Right lobe of liver (tissue), 6 donors: Measurements from ENCODE around the gene HEPHL1. TPM values are rescaled to one million over a fixed set of nuclear protein-coding genes. Genes with fewer than 3 reads are reported as not detected.

ENCODE experiments used
- ATAC-seq, 4 donors: fragments of 200-7000 bp; cut with Tn5 transposase; one replicate each; pipeline ENCODE4 v1.9.1; 2020; ENCODE audit warnings: mild to moderate bottlenecking in 4 of 4, moderate library complexity in 4 of 4
- DNase-seq, 3 donors: peaks; one replicate each; pipeline ENCODE4 v3.0.0-alpha.2; 2020
- H3K27ac ChIP-seq, 3 donors: fragments of 200-600 bp; one replicate each; pipeline ENCODE4 v1.8.0; 2022
- H3K27me3 ChIP-seq, 2 donors: fragments of 200-600 bp; one replicate each; pipeline ENCODE4 v1.8.0; 2022
- H3K36me3 ChIP-seq, 4 donors: fragments of 200-600 bp; sonication (generic) in 1 of 4; one replicate each; pipeline versions ENCODE4 v1.5.1 to v1.8.0; 2017 to 2022; ENCODE audit warnings: control low read depth in 1 of 4
- H3K4me1 ChIP-seq, 4 donors: fragments of 200-600 bp; sonication (generic) in 1 of 4; one replicate each; pipeline versions ENCODE4 v1.5.1 to v1.8.0; 2017 to 2022; ENCODE audit warnings: control low read depth in 1 of 4
- H3K4me3 ChIP-seq, 3 donors: fragments of 200-600 bp; one replicate each; pipeline ENCODE4 v1.8.0; 2022
- H3K9me3 ChIP-seq, 4 donors: fragments of 200-600 bp; sonication (generic) in 1 of 4; one replicate each; pipeline versions ENCODE4 v1.5.1 to v1.8.0; 2017 to 2022; ENCODE audit warnings: control low read depth in 1 of 4
- POLR2A ChIP-seq: fragments of 450-650 bp; IDR thresholded peaks from one replicate; pipeline ENCODE4 v1.6.1; 2017; ENCODE audit warnings: antibody characterized with exemption, mild to moderate bottlenecking
- WGBS: methylation state at CpG from one replicate; pipeline ENCODE4 v1.1.6; 2018; ENCODE audit warnings: low coverage, low lambda C conversion rate; ENCODE audit not compliant: insufficient coverage; ENCODE audit errors: missing lambda C conversion rate; 5-methylcytosine and 5-hydroxymethylcytosine counted together
- intact Hi-C, 2 donors: fragments of 100-400 bp; cut with DNase I; formaldehyde crosslinking; loops; one replicate each; pipeline versions ENCODE4 v1.11.2 to v1.14.1; 2022
- total RNA-seq, 6 experiments: library from RNA; depleted of rRNA in 2 of 6; stranded (reverse); fragments of >200 nt in 2 of 6; fragmentation: NEBNext Ultra II Directional in 3 of 6; extraction: Animal tissue kit (Norgen Biotek cat#: 25700) in 3 of 6; gene quantifications; one replicate each; pipeline versions ENCODE4 v1.1.0 to v1.2.4, GENCODE V29; 2016 to 2023
- TF ChIP-seq, protein P1 (sequence below), 4 donors: fragments of 200-600 bp in 3 of 4; fragments of 450-650 bp in 1 of 4; IDR thresholded peaks; one replicate each; pipeline versions ENCODE4 v1.5.1 to v1.8.0; 2016 to 2022; ENCODE audit warnings: antibody characterized with exemption in 4 of 4, mild to moderate bottlenecking in 2 of 4
- donor health status: DM: no; HTN: yes; CAD: no.
- donor health status: DM: no; HTN: no; CAD: no.
- donor health status: DM: no; HTN: no; CAD: no.
- donor health status: DM: no; HTN: yes; CAD: no.
- donor health status: DM: no; HTN: yes; CAD: no.

Gene HEPHL1
- total RNA-seq, 6 experiments from 2014 or later, result not detected

GRCh38 chr11:94147433-94147845 lies 126.3 kb downstream of the HEPHL1 start:
- Histone ChIP-seq H3K4me1 (peaks cover 0 to 44% (median 15%) of the 10 kb centered on the region in 4 donors), H3K9me3 (no peaks in the 10 kb centered on the region), H3K36me3 (no peaks in the 10 kb centered on the region), H3K27ac (no peak overlapping the region), H3K4me3 (no peak overlapping the region), H3K27me3 (no peaks in the 10 kb centered on the region)
- 66% methylated on average over 3 of the region's 9 CpGs for WGBS
- intact Hi-C loops, result no loop called here
- DNase-seq, result no peak
- TF ChIP-seq POLR2A, result no peak
- TF ChIP-seq, protein P1, sequence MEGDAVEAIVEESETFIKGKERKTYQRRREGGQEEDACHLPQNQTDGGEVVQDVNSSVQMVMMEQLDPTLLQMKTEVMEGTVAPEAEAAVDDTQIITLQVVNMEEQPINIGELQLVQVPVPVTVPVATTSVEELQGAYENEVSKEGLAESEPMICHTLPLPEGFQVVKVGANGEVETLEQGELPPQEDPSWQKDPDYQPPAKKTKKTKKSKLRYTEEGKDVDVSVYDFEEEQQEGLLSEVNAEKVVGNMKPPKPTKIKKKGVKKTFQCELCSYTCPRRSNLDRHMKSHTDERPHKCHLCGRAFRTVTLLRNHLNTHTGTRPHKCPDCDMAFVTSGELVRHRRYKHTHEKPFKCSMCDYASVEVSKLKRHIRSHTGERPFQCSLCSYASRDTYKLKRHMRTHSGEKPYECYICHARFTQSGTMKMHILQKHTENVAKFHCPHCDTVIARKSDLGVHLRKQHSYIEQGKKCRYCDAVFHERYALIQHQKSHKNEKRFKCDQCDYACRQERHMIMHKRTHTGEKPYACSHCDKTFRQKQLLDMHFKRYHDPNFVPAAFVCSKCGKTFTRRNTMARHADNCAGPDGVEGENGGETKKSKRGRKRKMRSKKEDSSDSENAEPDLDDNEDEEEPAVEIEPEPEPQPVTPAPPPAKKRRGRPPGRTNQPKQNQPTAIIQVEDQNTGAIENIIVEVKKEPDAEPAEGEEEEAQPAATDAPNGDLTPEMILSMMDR (IDR thresholded peaks at IDR 0.05), result no peak
- no peak for ATAC-seq

DNA sequence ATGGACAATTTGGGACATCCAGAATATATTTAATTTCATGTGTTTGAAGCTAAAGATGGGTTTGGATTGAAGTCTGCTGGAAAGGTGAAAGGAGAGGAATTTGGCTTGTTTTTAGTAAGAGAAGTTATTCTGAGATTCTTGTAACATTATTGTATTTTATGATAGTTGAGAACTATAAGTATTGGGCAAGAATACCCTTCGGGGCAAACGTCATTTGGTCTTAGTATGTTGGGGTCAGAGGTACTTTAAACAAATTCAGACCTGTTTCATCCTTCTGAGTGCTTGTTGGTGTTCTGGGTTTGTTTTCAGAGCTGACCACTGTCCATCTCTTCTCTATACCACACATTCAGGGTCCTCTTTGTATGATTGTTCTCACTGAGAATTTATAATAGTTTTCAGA lies 127.0 kb downstream of the HEPHL1 start:
- Histone ChIP-seq H3K4me1 (peaks cover 0 to 47% (median 17%) of the 10 kb centered on the region in 4 donors), H3K4me3 (no peak overlapping the region), H3K27me3 (no peaks in the 10 kb centered on the region), H3K9me3 (no peaks in the 10 kb centered on the region), H3K36me3 (no peaks in the 10 kb centered on the region), H3K27ac (no peak overlapping the region)
- TF ChIP-seq, protein P1 (IDR thresholded peaks at IDR 0.05), result no peak
- TF ChIP-seq POLR2A, result no peak
- DNase-seq, result no peak
- intact Hi-C loops, result no loop called here
- WGBS, result 42% methylated on average over 2 of the region's 2 CpGs
- no peak for ATAC-seq

GRCh38 chr11:94149431-94150017 lies 128.4 kb downstream of the HEPHL1 start:
- no peaks in the 10 kb centered on the region for H3K36me3 ChIP-seq
- H3K4me1 ChIP-seq, result peaks cover 0 to 59% (median 22%) of the 10 kb centered on the region in 4 donors
- ATAC-seq, result no peak
- no peak for DNase-seq
- no peaks in the 10 kb centered on the region for H3K27me3 ChIP-seq
- H3K9me3 ChIP-seq, result no peaks in the 10 kb centered on the region
- no peak overlapping the region for H3K4me3 ChIP-seq
- intact Hi-C loops, result no loop called here
- WGBS, result 53% methylated on average over 3 of the region's 3 CpGs
- no peak overlapping the region for H3K27ac ChIP-seq
- no peak for TF ChIP-seq POLR2A

DNA sequence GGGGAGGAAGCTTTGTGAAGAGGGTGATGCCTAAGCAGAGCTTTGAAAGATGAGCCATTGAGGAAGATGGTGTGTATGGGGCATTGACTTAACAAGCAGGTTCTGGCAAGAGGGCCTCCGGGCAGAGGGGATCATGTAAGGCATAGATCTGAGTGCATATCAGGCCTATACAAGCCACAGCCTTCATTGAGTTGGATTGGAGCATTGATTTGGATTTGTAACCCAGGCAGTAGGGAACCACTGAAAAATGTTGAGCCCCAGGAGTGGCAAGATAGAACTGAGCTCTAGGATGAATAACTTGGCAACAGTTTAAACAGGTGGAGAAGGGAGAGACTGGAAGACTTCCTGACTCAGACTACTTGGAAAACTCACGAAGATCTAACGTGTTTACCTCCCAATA lies 128.9 kb downstream of the HEPHL1 start:
- Histone ChIP-seq H3K4me3 (no peak overlapping the region), H3K4me1 (peaks cover 0 to 61% (median 21%) of the 10 kb centered on the region in 4 donors), H3K27ac (no peak overlapping the region), H3K36me3 (no peaks in the 10 kb centered on the region), H3K9me3 (no peaks in the 10 kb centered on the region), H3K27me3 (no peaks in the 10 kb centered on the region)
- TF ChIP-seq POLR2A, result no peak
- TF ChIP-seq, protein P1 (IDR thresholded peaks at IDR 0.05), result no peak
- intact Hi-C loops, result no loop called here
- WGBS, result 57% methylated on average over 1 of the region's 3 CpGs
- no peak for ATAC-seq
- DNase-seq, result no peak

DNA sequence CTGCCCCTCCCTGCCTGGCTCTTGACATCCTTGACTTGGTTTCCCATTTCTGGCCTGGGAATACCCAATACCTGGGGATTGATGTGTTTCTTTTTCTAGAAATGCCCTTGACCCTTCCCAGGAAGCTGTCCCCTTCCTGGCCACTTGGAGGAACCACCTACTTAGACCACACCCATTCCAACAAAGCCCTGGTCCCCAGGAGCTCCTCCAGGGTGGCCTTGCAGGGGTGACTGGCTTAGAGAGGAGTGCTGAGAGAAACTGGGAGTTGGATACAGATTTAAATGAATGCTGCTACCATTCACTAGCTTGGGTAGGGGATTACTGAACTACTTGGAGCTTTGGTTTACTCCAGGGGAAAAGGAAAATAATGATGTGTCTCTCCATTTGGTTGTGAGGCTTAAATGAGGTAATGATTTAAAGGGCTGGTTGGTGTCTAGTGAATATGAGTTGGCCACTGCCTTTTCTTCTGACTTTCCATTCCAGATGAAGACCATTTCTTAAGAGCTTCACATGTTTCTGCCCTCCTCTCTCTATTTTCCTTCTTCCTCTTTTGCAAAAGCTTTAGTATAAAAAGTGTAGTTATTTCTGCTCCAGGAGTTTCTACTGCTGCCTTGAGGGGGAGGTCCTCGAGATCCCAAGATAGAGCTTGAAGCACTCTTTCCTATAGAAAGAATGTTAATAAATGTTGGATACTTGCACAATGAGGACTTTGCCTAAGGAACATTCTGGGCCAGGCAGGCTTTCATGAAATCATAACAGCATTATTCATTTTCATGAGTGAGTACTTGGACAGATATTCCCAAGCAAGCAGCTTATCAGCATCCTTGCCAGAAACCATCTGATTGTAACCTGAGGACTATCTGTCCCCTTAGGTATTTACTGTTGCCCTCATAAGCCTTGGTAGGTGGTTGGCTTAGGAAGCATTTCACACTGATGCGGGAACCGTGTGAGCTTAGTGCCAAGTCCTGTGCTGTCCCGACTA lies 129.8 kb downstream of the HEPHL1 start:
- Histone ChIP-seq H3K9me3 (no peaks in the 10 kb centered on the region), H3K27ac (peak overlapping the region in 1 of 3 donors; percentile 79), H3K36me3 (no peaks in the 10 kb centered on the region), H3K4me3 (no peak overlapping the region), H3K27me3 (no peaks in the 10 kb centered on the region), H3K4me1 (peaks cover 0 to 51% (median 19%) of the 10 kb centered on the region in 4 donors)
- ATAC-seq, result no peak
- no peak for TF ChIP-seq POLR2A
- TF ChIP-seq, protein P1 (IDR thresholded peaks at IDR 0.05), result no peak
- WGBS, result 80% methylated on average over 4 of the region's 4 CpGs
- DNase-seq, result no peak
- intact Hi-C loops, result no loop called here
